Upper lobe of left lung (tissue), 6 donors: ENCODE measurements around the gene RIMBP2. TPM values are rescaled to one million over a fixed set of nuclear protein-coding genes. Genes with fewer than 3 reads are reported as not detected.

Experiments
- ATAC-seq, 2 donors: fragments of 200-7000 bp; cut with Tn5 transposase; one replicate each; pipeline ENCODE4 v1.9.1; 2022; ENCODE audit warnings: mild to moderate bottlenecking in 2 of 2, moderate library complexity in 2 of 2; ENCODE audit not compliant: low FRiP score in 2 of 2
- DNase-seq, 2 donors: peaks; one replicate each; pipeline ENCODE4 v3.0.0-alpha.2; 2019 to 2020
- H3K27ac ChIP-seq, 4 donors: fragments of 200-600 bp; sonication (generic); one replicate each; pipeline ENCODE4 v1.5.1; 2016 to 2019
- H3K27me3 ChIP-seq, 4 donors: fragments of 200-600 bp; sonication (generic); one replicate each; pipeline ENCODE4 v1.5.1; 2017 to 2019
- H3K36me3 ChIP-seq, 4 donors: fragments of 200-600 bp; sonication (generic); one replicate each; pipeline ENCODE4 v1.5.1; 2016 to 2019
- H3K4me1 ChIP-seq, 4 donors: fragments of 200-600 bp; sonication (generic); one replicate each; pipeline ENCODE4 v1.5.1; 2018 to 2019
- H3K4me3 ChIP-seq, 4 donors: fragments of 200-600 bp; sonication (generic); one replicate each; pipeline ENCODE4 v1.5.1; 2017 to 2019; ENCODE audit warnings: mild to moderate bottlenecking in 2 of 4, moderate library complexity in 1 of 4
- H3K9me3 ChIP-seq, 4 donors: fragments of 200-600 bp; sonication (generic); one replicate each; pipeline ENCODE4 v1.5.1; 2018 to 2019
- EP300 ChIP-seq, 4 donors: sonication (generic); formaldehyde crosslinking; IDR thresholded peaks; one replicate each; pipeline ENCODE4 v1.5.1; 2017; ENCODE audit warnings: antibody characterized with exemption in 4 of 4, control low read depth in 2 of 4
- POLR2A ChIP-seq, 4 donors: fragments of 450-650 bp; IDR thresholded peaks; one replicate each; pipeline ENCODE4 v1.5.1; 2016 to 2017; ENCODE audit warnings: antibody characterized with exemption in 4 of 4, mild to moderate bottlenecking in 2 of 4
- POLR2AphosphoS5 ChIP-seq, 2 donors: sonication (generic); formaldehyde crosslinking; IDR thresholded peaks; one replicate each; pipeline ENCODE4 v1.5.1; 2017; ENCODE audit warnings: antibody characterized with exemption in 2 of 2
- WGBS, 2 donors: methylation state at CpG; one replicate each; pipeline ENCODE4 v1.1.5; 2017 to 2018; 5-methylcytosine and 5-hydroxymethylcytosine counted together
- total RNA-seq, 6 donors: library from RNA; depleted of rRNA in 4 of 6; stranded (reverse); fragments of >200 nt in 4 of 6; gene quantifications; one replicate each; pipeline versions ENCODE4 v1.1.0 to v1.2.1, GENCODE V29; 2016 to 2021
- TF ChIP-seq, protein P1 (sequence below), 6 experiments: fragments of 450-650 bp in 4 of 6; fragments of 200-600 bp in 2 of 6; sonication (generic) in 2 of 6; IDR thresholded peaks; one replicate each; pipeline ENCODE4 v1.5.1; 2016 to 2019; ENCODE audit warnings: antibody characterized with exemption in 6 of 6
- donor health status: DM: no; HTN: no; CAD: no; lungs with moderate emphysema.
- donor health status: DM: no; HTN: yes; CAD: no; lungs with severe emphysema.

The RIMBP2 gene
- total RNA-seq, 6 donors from 2014 or later = 0.23 to 3.9 (median 0.44) TPM; not detected in 1

DNA sequence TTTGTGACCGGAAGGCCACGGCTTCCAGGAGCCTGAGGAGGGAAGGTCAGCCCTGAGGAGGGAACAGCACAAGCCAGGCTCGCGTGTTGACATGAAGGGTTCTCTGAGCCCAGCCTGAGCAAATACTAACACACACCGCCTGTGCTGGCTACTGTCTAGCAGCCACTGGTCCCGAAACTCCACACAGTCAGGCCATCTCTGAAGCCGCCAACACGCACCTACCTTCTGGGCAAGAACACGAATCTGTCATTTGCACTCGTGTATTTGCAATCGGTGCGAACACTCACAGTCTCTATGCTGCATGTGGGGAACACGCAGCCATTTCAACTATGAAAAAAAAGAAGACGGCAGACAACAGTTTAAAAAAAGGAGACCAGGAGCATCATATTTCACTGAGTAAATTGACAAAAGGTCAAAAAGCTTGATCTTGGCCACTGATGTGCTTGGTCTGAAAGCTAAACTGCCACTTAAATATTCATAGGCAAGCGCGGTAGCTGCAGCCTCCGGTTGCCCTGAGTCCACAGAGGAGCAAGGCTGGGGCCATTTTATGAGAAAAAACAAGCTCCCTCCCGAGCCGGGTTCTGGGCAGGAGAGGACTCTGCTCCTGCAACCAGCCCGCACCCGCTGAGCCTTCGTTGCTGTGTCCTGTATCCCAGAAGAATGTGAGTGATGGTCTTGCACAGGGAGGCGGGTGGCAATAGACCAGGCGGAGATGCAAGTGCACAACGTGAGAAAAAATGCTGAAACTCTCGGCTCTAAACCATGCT lies 57.8 kb downstream of the RIMBP2 start:
- DNase-seq = no peak
- Histone ChIP-seq H3K27ac (no peak overlapping the region), H3K36me3 (no peaks in the 10 kb centered on the region)

DNA sequence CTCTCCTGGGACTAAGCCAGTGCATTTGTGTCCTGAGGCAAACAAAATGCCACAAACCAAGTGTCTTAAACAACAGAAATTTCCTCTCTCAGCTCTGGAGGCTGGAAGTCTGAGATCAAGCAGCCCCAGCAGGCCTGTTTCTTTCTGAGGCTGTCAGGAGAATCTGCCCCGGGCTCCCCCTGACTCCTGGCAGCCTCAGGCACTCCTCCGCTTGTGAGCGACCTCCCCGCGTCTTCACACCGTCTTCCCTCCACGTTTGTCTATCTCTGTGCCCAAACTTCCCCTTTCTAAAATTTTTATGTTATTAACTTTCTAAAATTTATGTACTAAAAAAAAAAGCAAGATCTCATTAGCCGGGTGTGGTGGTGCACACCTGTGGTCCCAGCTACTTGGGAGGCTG lies 59.7 kb downstream of the RIMBP2 start:
- Histone ChIP-seq H3K36me3 (no peaks in the 10 kb centered on the region), H3K27me3 (no peaks in the 10 kb centered on the region), H3K4me3 (no peak overlapping the region), H3K4me1 (no peaks in the 10 kb centered on the region), H3K27ac (no peak overlapping the region), H3K9me3 (no peaks in the 10 kb centered on the region)
- DNase-seq (no peak), ATAC-seq (no peak)
- TF ChIP-seq EP300 (IDR thresholded peaks at IDR 0.05) (no peak), POLR2AphosphoS5 (IDR thresholded peaks at IDR 0.05) (no peak), POLR2A (IDR thresholded peaks at IDR 0.05) (no peak)
- TF ChIP-seq, protein P1, sequence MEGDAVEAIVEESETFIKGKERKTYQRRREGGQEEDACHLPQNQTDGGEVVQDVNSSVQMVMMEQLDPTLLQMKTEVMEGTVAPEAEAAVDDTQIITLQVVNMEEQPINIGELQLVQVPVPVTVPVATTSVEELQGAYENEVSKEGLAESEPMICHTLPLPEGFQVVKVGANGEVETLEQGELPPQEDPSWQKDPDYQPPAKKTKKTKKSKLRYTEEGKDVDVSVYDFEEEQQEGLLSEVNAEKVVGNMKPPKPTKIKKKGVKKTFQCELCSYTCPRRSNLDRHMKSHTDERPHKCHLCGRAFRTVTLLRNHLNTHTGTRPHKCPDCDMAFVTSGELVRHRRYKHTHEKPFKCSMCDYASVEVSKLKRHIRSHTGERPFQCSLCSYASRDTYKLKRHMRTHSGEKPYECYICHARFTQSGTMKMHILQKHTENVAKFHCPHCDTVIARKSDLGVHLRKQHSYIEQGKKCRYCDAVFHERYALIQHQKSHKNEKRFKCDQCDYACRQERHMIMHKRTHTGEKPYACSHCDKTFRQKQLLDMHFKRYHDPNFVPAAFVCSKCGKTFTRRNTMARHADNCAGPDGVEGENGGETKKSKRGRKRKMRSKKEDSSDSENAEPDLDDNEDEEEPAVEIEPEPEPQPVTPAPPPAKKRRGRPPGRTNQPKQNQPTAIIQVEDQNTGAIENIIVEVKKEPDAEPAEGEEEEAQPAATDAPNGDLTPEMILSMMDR (IDR thresholded peaks at IDR 0.05) = no peak
- WGBS, 2 donors = 68 to 77% methylated on average over 8 of the region's 8 CpGs

More for the DNA sequence above, 57.8 kb downstream of the RIMBP2 start:
- Histone ChIP-seq H3K9me3 (no peaks in the 10 kb centered on the region), H3K4me1 (no peaks in the 10 kb centered on the region), H3K4me3 (no peak overlapping the region), H3K27me3 (no peaks in the 10 kb centered on the region)
- ATAC-seq = no peak
- 57 to 67% methylated on average over 26 of the region's 26 CpGs for WGBS, 2 donors
- TF ChIP-seq EP300 (IDR thresholded peaks at IDR 0.05) (no peak), POLR2AphosphoS5 (IDR thresholded peaks at IDR 0.05) (no peak), POLR2A (IDR thresholded peaks at IDR 0.05) (no peak)
- TF ChIP-seq, protein P1 (IDR thresholded peaks at IDR 0.05) = no peak

DNA sequence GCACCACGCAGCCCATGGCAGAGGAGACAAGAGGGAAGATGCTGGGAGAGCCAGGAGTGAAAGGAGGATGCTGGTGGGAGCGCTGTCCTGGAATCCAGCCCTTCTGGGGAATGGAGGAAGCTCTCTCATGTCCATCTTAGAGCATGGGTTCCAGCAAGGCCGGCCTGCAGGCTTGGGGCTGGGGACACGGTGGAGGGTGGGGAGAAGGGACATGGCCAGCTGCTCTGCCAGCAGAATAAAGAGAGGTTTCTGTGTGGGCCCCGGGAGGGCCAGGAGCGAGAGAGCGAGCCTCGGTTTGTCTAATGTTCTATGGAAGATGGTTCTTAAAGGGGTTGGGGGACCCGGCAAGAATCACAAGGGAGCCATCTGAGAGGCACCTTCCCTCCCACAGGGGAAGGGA lies 60.2 kb downstream of the RIMBP2 start:
- Histone ChIP-seq H3K4me1 (no peaks in the 10 kb centered on the region), H3K36me3 (no peaks in the 10 kb centered on the region), H3K9me3 (no peaks in the 10 kb centered on the region), H3K27me3 (no peaks in the 10 kb centered on the region), H3K4me3 (no peak overlapping the region), H3K27ac (no peak overlapping the region)
- ATAC-seq = peak in 1 of 2 donors; percentile 23
- WGBS, 2 donors = 83 to 90% methylated on average over 9 of the region's 9 CpGs
- TF ChIP-seq POLR2A (IDR thresholded peaks at IDR 0.05) = no peak
- TF ChIP-seq POLR2AphosphoS5 (IDR thresholded peaks at IDR 0.05) = no peak
- no peak for TF ChIP-seq EP300 (IDR thresholded peaks at IDR 0.05)
- TF ChIP-seq, protein P1 (IDR thresholded peaks at IDR 0.05) = no peak
- no peak for DNase-seq

DNA sequence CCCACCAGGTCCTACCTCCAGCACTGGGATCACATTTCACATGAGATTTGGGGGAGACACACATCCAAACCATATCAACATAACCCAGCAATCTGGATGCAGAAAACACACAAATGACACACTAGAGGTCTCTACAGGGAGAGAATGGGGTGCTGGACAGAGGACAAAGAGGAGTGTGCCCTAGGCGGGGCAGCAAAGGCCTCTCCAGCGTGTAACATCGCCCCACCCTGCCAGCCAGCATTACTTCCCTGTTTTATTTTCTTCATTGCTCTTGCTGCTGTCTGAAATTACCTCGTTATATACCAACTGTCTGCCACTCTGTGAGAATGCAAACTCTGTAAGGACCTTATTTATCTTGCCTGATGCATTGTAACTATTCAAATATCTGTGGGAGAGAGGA lies 61.1 kb downstream of the RIMBP2 start:
- ATAC-seq (no peak), DNase-seq (no peak)
- Histone ChIP-seq H3K27me3 (no peaks in the 10 kb centered on the region), H3K4me3 (no peak overlapping the region), H3K27ac (no peak overlapping the region), H3K4me1 (no peaks in the 10 kb centered on the region), H3K36me3 (no peaks in the 10 kb centered on the region), H3K9me3 (no peaks in the 10 kb centered on the region)
- TF ChIP-seq POLR2A (IDR thresholded peaks at IDR 0.05) = no peak
- TF ChIP-seq POLR2AphosphoS5 (IDR thresholded peaks at IDR 0.05) = no peak
- TF ChIP-seq, protein P1 (IDR thresholded peaks at IDR 0.05) = no peak
- TF ChIP-seq EP300 (IDR thresholded peaks at IDR 0.05) = no peak
- 60 to 69% methylated on average over 4 of the region's 4 CpGs for WGBS, 2 donors
